NCI-H2196 (cell line): Measurements from ENCODE around the gene PIAS4.

Source experiments
- DNase-seq: peaks from one replicate; lab custom pipeline; 2025; ENCODE audit not compliant: unreplicated experiment; lab: John Stamatoyannopoulos, UW

The PIAS4 gene

GRCh38 chr19:4069331-4069959 is 61.9 kb downstream of the PIAS4 start:
- DNase-seq, result no peak

GRCh38 chr19:4071610-4072009 is 64.1 kb downstream of the PIAS4 start:
- no peak for DNase-seq

GRCh38 chr19:4075373-4075772 is 67.8 kb downstream of the PIAS4 start:
- no peak for DNase-seq

DNA sequence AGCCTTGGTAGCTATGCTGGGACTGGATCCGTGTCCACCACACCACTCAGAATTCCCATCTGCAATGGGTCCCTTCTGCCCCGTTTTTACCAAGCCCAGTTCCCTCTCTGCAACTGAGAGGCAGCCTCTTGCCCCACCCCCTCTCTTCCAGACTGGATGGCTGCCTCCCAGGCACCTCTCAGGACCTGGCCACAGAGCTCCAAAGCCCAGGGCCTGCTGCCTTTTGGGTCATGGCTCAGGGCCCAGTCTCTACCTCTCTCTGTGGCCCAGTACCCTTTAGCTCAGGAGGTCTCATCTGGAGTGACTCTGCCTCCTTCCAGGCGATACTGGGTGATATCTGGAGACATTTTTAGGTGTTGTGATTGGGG is 69.5 kb downstream of the PIAS4 start:
- DNase-seq, result no peak

- DNase-seq, result no peak
Observed at GRCh38 chr19:4077800-4078684, 70.5 kb downstream of the PIAS4 start.

GRCh38 chr19:4080473-4080872 is 72.9 kb downstream of the PIAS4 start:
- no peak for DNase-seq

GRCh38 chr19:4081441-4082129 is 74.0 kb downstream of the PIAS4 start:
- no peak for DNase-seq

- no peak for DNase-seq
Observed at GRCh38 chr19:4082172-4082571, 74.6 kb downstream of the PIAS4 start.

DNA sequence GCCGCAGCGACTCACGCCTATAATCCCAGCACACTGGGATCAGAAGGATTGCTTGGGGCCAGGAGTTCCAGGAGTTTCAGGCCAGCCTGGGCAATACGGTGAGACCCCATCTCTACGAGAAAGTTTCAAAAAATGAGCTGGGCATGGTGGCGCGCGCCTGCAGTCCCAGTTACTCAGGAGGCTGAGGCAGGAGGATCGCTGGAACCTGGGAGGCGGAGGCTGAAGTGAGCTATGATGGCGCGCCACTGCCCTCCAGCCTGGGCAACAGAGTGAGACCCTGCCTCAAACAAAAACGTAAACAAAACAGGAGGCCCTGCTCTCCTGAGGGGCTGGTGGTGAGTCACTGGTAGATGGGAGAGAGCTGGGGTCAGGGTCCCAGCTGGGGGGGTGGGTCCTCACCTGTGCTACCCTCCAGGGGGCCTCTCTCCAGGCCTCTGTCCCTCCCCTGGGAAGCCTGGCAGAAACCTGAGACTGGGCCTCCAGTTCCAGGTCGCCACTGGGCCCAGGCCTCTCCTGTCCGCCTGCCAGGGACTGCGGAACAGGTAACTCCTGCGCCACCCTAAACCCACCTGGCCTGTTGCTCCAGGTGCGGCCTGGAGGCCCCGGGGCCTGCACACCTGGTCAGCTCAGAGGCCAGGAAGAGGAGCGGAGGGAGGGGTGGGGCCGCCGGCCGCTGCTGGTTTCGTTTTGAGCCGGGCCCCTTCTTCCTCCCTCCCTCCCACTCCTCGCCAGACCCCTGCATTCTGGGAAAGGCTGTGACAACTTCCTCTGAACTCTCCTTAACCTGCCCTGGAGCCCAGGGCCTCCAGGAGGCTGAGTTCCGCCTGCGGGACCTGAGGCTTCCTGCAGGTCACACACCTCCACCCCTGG is 76.4 kb downstream of the PIAS4 start:
- DNase-seq, result no peak

- DNase-seq, result no peak
Observed at GRCh38 chr19:4084547-4084877, 77.0 kb downstream of the PIAS4 start.

GRCh38 chr19:4086411-4086867 is 78.9 kb downstream of the PIAS4 start:
- DNase-seq, result no peak

DNA sequence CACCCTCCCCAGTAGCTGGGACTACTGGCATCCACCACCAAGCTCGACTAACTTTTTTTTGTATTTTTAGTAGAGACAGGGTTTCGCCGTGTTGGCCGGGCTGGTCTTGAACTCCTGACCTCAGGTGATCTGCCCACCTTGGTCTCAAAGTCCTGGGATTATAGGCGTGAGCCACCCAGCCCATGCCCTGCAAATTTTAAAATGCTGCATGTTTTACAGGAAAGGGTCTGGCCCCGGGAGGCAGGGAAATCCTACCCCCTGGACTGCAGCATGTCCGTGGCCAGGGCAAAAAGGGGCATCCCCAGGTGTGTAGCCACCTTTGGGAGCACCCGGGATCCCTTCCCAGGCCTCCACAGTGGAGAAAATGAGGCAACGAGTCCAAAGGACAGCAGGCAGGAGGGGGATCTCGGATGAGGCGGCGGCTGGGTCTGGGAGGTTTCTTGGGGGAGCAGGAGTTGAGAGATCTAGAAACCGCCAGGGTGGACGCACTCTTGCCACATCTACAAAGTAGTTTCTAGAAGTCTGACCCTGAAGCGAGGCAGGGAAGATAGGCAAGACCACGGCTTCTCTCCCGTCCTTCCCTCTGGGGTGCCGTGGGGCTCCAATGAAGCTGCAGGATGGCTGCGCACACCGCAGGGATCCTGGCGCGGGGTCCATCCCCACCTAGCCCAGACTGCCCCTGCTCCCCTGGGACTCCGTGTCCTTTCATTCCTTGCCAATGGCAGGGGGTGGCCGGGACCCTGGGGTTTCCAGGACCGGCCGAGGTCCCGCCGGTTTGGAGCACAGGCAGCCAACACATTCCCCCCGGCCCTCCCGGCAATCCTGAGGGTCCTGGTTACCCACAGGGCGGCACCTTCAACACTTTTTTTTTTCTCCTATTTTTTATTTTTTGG is 80.5 kb downstream of the PIAS4 start:
- no peak for DNase-seq

GRCh38 chr19:4088975-4089374 is 81.4 kb downstream of the PIAS4 start:
- DNase-seq, result no peak
